Keratinocyte (primary cell): ENCODE results near the gene FANK1.

Experiments used
- CTCF ChIP-seq, 3 experiments: IDR thresholded peaks in 1 of 3; conservative IDR thresholded peaks in 1 of 3; optimal IDR thresholded peaks in 1 of 3; 2 replicates in 2 of 3; 3 replicates in 1 of 3; pipeline versions ENCODE3 to v1.5.1; 2011; ENCODE audit warnings: low read length in 3 of 3, mild to moderate bottlenecking in 3 of 3, moderate library complexity in 2 of 3, control low read depth in 1 of 3, inconsistent platforms in 1 of 3; ENCODE audit not compliant: insufficient read depth in 2 of 3; ENCODE audit errors: extremely low read depth in 1 of 3
- EZH2 ChIP-seq: IDR thresholded peaks from one replicate; pipeline ENCODE4 v1.6.1; 2012; ENCODE audit warnings: inconsistent platforms, mild to moderate bottlenecking, low read length, moderate library complexity

DNA sequence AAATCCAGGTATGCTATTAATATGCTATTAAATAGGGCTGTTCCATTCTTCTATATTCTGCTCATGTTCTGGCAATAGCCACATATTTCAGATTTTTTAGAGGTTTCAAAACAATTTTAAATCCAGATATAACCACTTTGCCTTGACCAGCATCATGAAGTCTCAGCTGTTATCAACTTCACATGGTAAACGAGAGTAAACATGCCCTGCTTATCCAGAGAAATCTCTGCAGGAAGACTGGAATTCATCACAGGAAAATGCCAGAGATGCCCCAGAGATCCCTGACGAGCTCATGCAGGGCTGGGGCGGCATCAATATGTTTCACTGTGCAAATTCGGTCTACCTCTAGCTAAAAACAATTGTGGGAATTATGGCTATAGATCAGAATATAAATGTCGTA, 126.5 kb downstream of the FANK1 start:
- TF ChIP-seq CTCF (optimal IDR thresholded peaks at IDR 0.05 in 1 of 3, IDR thresholded peaks at IDR 0.05 in 1 of 3, conservative IDR thresholded peaks at IDR 0.05 in 1 of 3; ENCODE audit: extremely low read depth in 1 of 3, insufficient read depth in 2 of 3, low read length in 3 of 3), result no peak
- no peak for TF ChIP-seq EZH2
